HG03469 (cell line): ENCODE measurements around the gene CPLANE1.
"Not testable (repeated sequence)": the region's sequence is repeated elsewhere in the genome, so short reads cannot be mapped to it uniquely, and the experiment has no call there.

ENCODE experiments used
- ATAC-seq: cut with Tn5 transposase; IDR thresholded peaks from one replicate; pipeline ENCODE4 v1.9.1; 2021; ENCODE audit warnings: mild to moderate bottlenecking, moderate library complexity, moderate number of reproducible peaks; ENCODE audit not compliant: unreplicated experiment

Gene CPLANE1

GRCh38 chr5:37132646-37133045, 116.5 kb downstream of the CPLANE1 start:
- no peak for ATAC-seq

GRCh38 chr5:37121465-37121864, 127.7 kb downstream of the CPLANE1 start:
- no peak for ATAC-seq

- no peak for ATAC-seq
These were observed 128.1 kb downstream of the CPLANE1 start for GRCh38 chr5:37121027-37121426.

- no peak for ATAC-seq
These were observed 128.9 kb downstream of the CPLANE1 start for GRCh38 chr5:37120270-37120669.

- ATAC-seq: no peak
These were observed 132.8 kb downstream of the CPLANE1 start for GRCh38 chr5:37116359-37116758.

- ATAC-seq: no peak
These were observed 136.7 kb downstream of the CPLANE1 start for GRCh38 chr5:37112383-37112991.

- ATAC-seq: peak; percentile 83
These were observed 137.5 kb downstream of the CPLANE1 start for GRCh38 chr5:37111426-37112382.

GRCh38 chr5:37110135-37110534, 139.0 kb downstream of the CPLANE1 start:
- no peak for ATAC-seq

GRCh38 chr5:37109338-37109737, 139.8 kb downstream of the CPLANE1 start:
- no peak for ATAC-seq

- no peak for ATAC-seq
These were observed 145.9 kb downstream of the CPLANE1 start for GRCh38 chr5:37103302-37103701.

GRCh38 chr5:37099267-37099666, 149.9 kb downstream of the CPLANE1 start:
- ATAC-seq: not testable (repeated sequence)

GRCh38 chr5:37093795-37094194, 155.4 kb downstream of the CPLANE1 start:
- not testable (repeated sequence) for ATAC-seq

- ATAC-seq: no peak
These were observed 158.4 kb downstream of the CPLANE1 start for GRCh38 chr5:37090781-37091180.

GRCh38 chr5:37090123-37090726, 159.0 kb downstream of the CPLANE1 start:
- ATAC-seq: no peak

- no peak for ATAC-seq
These were observed 161.2 kb downstream of the CPLANE1 start for GRCh38 chr5:37088009-37088408.

GRCh38 chr5:37086466-37087173, 162.6 kb downstream of the CPLANE1 start:
- ATAC-seq: no peak

GRCh38 chr5:37086026-37086425, 163.2 kb downstream of the CPLANE1 start:
- ATAC-seq: not testable (repeated sequence)

GRCh38 chr5:37082977-37083376, 166.2 kb downstream of the CPLANE1 start:
- not testable (repeated sequence) for ATAC-seq

GRCh38 chr5:37080697-37081096, 168.5 kb downstream of the CPLANE1 start:
- no peak for ATAC-seq

- ATAC-seq: no peak
These were observed 172.0 kb downstream of the CPLANE1 start for GRCh38 chr5:37077146-37077545.

GRCh38 chr5:37075399-37075950, 173.7 kb downstream of the CPLANE1 start:
- no peak for ATAC-seq
